A204.1 (cell line): ENCODE results near the gene SYCN.

Experiments
- FAIRE-seq: peaks from 2 replicates; lab custom pipeline; 2012; peaks lifted over from hg19 to GRCh38; lab: Jason Lieb, UNC

Gene SYCN

GRCh38 chr19:39192846-39193245, 11.2 kb downstream of the SYCN start:
- no peak for FAIRE-seq

DNA sequence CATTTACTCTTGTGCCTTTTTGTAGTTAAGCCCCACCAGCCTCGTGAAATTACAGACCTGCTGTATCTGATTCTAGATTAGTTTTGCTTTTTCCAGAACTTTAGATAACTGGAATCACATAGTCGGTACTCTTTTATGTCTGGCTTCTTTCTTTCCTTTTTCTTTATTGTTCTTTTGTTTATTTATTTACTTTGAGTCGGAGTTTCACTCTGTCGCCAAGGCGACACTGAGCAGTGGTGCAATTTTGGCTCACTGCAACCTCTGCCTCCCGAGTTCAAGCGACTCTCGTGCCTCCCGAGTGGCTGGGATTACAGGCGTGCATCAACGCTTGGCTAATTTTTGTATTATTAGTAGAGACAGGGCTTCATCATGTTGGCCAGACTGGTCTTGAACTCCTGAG, 13.3 kb downstream of the SYCN start:
- no peak for FAIRE-seq

- no peak for FAIRE-seq
Observed at GRCh38 chr19:39188960-39189359, 15.1 kb downstream of the SYCN start.

GRCh38 chr19:39187552-39187943, 16.5 kb downstream of the SYCN start:
- FAIRE-seq: no peak

- FAIRE-seq: no peak
Observed at GRCh38 chr19:39186391-39186790, 17.7 kb downstream of the SYCN start.

DNA sequence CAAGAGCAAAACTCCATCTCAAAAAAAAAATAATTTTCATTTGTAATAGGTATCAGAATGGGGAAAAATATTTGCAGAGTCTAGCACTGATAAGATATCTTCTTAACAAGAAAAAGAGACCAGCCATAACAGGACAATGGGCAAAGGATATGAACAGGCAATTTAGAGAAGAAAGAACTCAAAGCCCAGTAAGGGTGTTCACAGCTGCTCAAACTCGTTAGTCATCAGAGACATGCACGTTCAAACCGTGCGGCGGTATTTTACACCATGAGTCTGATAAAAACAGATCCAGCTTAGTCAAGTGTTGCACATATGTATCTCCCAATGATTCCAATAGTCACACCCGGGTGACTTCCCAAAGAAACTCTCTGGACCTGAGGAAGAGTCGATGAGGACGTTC, 21.0 kb downstream of the SYCN start:
- no peak for FAIRE-seq

- FAIRE-seq: no peak
Observed at GRCh38 chr19:39182174-39182505, 21.9 kb downstream of the SYCN start.

DNA sequence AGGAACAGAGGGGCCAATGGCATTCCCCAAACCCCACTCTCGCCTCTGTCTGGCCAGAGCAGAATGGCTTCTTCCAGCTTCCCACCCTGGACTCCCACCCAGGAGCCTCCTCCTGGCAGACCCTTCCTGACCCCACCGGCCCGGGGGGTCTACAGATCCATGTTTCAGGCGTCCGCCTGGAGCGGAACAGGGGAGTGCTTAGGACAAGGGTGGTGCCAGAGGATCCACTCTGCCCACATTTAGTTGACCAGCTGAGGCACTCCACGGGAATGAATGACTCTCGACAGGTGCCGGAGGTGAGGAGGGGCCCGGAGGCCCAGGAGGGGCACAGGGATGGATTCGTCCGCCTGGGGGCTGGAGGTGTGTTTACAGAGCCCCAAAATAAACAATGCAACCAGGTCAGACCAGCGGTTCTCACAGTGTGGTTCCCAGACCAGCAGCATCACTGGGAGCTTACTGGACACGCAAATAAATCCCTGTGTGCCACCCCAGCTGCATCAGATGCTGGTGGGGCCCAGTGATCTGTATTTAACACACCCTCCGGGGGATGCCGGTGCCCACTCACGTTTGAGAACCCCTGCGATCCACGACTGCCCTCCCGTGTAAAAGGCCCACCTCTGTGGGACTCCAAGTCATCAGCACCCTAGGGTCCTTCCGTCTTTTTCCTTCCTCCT, 22.4 kb downstream of the SYCN start:
- FAIRE-seq: no peak

- no peak for FAIRE-seq
Observed at GRCh38 chr19:39180749-39181148, 23.3 kb downstream of the SYCN start.

GRCh38 chr19:39179754-39180153, 24.3 kb downstream of the SYCN start:
- FAIRE-seq: no peak

DNA sequence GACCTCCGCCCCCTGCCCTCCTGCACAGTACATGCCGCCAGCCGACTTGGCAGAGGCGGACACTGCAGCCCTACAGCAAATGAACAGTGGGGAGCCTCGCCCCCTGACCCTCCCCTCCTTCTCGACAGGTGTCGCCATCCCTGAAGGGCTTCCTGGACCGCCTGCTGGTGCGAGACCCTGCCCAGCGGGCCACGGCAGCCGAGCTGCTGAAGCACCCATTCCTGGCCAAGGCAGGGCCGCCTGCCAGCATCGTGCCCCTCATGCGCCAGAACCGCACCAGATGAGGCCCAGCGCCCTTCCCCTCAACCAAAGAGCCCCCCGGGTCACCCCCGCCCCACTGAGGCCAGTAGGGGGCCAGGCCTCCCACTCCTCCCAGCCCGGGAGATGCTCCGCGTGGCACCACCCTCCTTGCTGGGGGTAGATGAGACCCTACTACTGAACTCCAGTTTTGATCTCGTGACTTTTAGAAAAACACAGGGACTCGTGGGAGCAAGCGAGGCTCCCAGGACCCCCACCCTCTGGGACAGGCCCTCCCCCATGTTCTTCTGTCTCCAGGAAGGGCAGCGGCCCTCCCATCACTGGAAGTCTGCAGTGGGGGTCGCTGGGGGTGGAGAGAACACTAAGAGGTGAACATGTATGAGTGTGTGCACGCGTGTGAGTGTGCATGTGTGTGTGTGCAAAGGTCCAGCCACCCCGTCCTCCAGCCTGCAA, 25.6 kb downstream of the SYCN start:
- no peak for FAIRE-seq

- FAIRE-seq: no peak
Observed at GRCh38 chr19:39177736-39178135, 26.3 kb downstream of the SYCN start.

DNA sequence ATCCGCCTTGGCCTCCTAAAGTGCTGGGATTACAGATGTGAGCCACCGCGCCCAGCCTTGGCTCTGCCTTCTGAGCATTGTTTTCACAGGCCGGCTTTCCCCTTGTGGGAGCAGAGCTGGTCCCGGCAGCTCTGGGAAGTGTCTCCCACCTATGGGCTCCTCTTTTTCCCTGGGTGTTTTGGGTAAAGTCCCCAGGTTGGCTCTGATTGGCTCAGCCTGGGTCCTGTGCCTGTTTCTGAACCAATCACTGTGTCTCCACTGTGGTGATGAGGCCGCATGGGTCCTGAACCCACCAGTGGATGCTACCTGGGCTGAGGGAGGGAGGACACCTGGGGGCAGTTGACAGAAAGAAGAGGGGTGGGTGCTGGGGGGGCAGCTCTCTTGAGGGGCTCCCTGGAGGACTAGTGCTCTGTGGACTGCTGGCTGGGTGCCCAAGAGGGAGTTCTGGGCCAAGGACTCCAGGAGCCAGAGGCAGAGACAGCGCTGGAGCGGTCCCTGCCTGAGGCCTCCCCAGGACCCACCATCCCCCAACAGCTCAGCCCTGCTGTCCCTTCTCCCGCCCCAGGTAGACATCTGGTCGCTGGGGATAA, 26.9 kb downstream of the SYCN start:
- no peak for FAIRE-seq

DNA sequence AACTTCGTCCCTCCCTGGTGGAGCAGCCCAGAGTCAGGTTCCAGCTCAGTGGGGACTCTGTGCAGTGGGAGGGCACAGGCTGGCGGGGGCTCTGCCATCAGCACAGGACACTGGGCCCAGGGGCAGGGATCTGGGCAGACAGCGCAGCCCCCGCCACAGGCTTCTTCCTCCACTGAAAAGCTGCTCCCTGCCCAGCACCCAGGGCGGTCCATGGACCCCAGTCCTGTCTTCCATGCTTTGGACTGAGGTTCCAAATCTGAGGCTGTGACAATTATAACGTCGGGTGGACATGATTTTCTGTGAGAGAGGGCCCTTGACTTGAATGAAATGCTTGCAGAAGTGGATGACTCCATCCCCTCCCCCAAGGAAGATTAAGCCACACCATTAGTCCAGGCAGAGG, 28.5 kb downstream of the SYCN start:
- FAIRE-seq: no peak

GRCh38 chr19:39174558-39175544, 29.2 kb downstream of the SYCN start:
- FAIRE-seq: no peak

DNA sequence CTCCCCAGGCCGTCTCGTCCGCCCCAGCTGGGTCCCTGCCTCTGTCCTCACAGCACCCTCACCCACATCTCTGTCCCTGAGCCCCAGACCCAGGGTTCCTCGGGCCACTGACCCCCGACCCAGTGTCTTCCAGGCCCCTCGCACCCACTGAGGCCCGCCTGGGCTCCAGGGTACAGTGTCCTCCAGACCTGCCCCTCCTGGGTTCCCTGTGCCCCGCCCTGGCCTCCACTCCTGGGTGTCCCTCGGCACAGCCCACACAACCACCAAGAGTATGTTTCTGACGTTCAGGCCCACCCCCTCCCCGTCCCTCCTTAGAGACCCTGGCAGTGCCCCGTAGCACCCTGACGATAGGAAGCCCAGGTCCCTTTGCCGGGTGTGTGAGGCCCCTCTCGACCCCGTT, 29.9 kb downstream of the SYCN start:
- no peak for FAIRE-seq

- no peak for FAIRE-seq
Observed at GRCh38 chr19:39173502-39173991, 30.5 kb downstream of the SYCN start.

GRCh38 chr19:39172700-39173501, 31.2 kb downstream of the SYCN start:
- no peak for FAIRE-seq

DNA sequence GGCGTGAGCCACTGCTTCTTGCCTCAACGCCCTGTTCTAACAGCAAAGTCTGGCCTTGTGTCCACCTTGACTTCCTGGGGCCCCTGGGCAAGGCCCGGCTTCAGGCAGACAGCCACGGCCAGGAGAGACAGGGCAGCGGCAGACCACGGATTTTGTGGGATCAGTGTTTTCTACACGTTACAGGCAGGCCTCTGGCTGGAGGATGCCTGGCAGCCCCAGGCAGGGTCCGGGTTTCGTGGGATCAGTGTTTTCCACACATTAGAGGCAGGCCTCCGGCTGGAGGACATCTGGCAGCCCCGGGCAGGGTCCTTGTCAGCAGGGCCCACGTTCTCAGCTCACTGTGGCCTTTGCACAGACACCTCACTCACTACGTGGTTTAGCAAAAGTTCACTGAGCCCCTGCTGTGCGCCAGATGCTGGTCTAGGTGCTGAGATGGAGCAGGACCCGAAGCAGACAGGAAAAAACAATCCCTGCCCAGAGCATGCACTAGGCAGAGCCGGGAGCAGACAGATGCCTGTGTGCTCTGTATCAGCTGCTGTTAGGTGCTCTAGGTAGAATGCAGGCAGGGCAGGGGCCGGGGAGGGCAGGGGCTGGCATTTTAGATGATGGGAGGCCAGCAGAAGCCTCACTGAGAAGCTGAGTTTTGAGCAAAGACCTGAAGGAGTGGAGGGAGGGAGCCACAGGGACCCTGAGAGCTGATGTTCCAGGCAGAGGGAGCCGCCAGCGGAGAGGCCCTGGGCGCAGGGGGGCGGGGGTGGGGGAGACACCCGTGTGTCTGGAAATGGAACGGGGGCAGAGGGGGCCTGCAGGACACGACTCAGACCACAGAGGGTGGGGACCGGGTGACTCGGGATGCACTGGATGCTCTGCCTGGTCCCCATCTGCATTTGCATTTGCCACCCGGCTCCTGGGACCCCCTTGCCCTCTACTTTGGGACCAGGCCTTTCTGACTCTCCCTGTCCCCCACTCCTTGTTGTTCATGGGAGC, 32.3 kb downstream of the SYCN start:
- FAIRE-seq: no peak
